Measurements from ENCODE around the gene LHX4.

GRCh38 chr1:180295999-180296398 lies 65.9 kb downstream of the LHX4 start:
- TF ChIP-seq, protein P1, sequence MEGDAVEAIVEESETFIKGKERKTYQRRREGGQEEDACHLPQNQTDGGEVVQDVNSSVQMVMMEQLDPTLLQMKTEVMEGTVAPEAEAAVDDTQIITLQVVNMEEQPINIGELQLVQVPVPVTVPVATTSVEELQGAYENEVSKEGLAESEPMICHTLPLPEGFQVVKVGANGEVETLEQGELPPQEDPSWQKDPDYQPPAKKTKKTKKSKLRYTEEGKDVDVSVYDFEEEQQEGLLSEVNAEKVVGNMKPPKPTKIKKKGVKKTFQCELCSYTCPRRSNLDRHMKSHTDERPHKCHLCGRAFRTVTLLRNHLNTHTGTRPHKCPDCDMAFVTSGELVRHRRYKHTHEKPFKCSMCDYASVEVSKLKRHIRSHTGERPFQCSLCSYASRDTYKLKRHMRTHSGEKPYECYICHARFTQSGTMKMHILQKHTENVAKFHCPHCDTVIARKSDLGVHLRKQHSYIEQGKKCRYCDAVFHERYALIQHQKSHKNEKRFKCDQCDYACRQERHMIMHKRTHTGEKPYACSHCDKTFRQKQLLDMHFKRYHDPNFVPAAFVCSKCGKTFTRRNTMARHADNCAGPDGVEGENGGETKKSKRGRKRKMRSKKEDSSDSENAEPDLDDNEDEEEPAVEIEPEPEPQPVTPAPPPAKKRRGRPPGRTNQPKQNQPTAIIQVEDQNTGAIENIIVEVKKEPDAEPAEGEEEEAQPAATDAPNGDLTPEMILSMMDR (IDR thresholded peaks at IDR 0.05; ENCODE audit: low read length), result no peak
- no peak for TF ChIP-seq EZH2 (IDR thresholded peaks at IDR 0.05; ENCODE audit: borderline replicate concordance, low read length)
